GM13977 (cell line): ENCODE results near the gene PLEKHA6.

Source experiments
- DNase-seq: peaks from one replicate; pipeline ENCODE4 v3.0.0; 2012; ENCODE audit warnings: low spot score
- CTCF ChIP-seq: IDR thresholded peaks from 2 replicates; pipeline ENCODE4 v1.5.1; 2012; ENCODE audit warnings: mild to moderate bottlenecking, control low read depth; ENCODE audit not compliant: insufficient read depth; ENCODE audit errors: extremely low read depth, missing control alignments
- in situ Hi-C: fragments of 300-500 bp; cut with MboI; formaldehyde crosslinking; loops from one replicate; pipeline ENCODE4 v1.12.0; 2022; ENCODE audit warnings: low sequenced_read_pairs, low pct_unique_long_range_greater_than_20kb, mixed read lengths, inconsistent platforms; ENCODE audit not compliant: unreplicated experiment

The PLEKHA6 gene

GRCh38 chr1:204321665-204322064, 38.1 kb downstream of the PLEKHA6 start:
- no peak for TF ChIP-seq CTCF
- no peak for DNase-seq
- in situ Hi-C loops: no loop called here

- in situ Hi-C loops: no loop called here
- no peak for TF ChIP-seq CTCF
- no peak for DNase-seq
These were observed 38.7 kb downstream of the PLEKHA6 start for GRCh38 chr1:204321051-204321450.

GRCh38 chr1:204320382-204320804, 39.3 kb downstream of the PLEKHA6 start:
- no peak for DNase-seq
- in situ Hi-C loops: no loop called here
- TF ChIP-seq CTCF: no peak

GRCh38 chr1:204319462-204319861, 40.3 kb downstream of the PLEKHA6 start:
- no peak for TF ChIP-seq CTCF
- no peak for DNase-seq
- in situ Hi-C loops: no loop called here

- DNase-seq: no peak
- in situ Hi-C loops: no loop called here
These were observed 40.7 kb downstream of the PLEKHA6 start for GRCh38 chr1:204319027-204319426.

GRCh38 chr1:204318324-204318723, 41.4 kb downstream of the PLEKHA6 start:
- in situ Hi-C loops: no loop called here
- no peak for DNase-seq
- no peak for TF ChIP-seq CTCF

More at GRCh38 chr1:204319027-204319426, 40.7 kb downstream of the PLEKHA6 start:
- no peak for TF ChIP-seq CTCF

DNA sequence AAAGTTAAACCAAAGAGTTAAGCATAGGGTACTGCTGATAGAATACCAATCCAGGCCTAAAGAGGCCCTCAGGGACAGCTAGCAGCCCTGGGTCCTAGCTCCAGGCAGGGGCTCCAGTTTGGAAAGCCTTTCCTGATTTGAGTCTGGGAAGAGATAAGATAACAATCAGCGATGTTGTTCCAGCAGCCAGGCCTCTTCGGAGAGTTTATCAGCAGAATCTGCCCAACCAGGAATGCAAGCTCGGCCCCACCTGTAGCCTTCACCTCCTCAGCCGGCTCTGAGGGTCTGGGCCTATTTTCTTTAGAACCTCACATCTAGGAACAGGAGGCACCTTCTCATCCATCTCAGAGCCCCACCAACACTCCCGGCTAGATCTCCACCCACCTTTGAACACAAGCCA, 42.6 kb downstream of the PLEKHA6 start:
- in situ Hi-C loops: no loop called here
- TF ChIP-seq CTCF: no peak
- DNase-seq: no peak
